ENCODE measurements around the gene SOX10.
A peak's percentile ranks its signal among the peaks of the same experiment; 100 is the strongest.

SOX10 gene

DNA sequence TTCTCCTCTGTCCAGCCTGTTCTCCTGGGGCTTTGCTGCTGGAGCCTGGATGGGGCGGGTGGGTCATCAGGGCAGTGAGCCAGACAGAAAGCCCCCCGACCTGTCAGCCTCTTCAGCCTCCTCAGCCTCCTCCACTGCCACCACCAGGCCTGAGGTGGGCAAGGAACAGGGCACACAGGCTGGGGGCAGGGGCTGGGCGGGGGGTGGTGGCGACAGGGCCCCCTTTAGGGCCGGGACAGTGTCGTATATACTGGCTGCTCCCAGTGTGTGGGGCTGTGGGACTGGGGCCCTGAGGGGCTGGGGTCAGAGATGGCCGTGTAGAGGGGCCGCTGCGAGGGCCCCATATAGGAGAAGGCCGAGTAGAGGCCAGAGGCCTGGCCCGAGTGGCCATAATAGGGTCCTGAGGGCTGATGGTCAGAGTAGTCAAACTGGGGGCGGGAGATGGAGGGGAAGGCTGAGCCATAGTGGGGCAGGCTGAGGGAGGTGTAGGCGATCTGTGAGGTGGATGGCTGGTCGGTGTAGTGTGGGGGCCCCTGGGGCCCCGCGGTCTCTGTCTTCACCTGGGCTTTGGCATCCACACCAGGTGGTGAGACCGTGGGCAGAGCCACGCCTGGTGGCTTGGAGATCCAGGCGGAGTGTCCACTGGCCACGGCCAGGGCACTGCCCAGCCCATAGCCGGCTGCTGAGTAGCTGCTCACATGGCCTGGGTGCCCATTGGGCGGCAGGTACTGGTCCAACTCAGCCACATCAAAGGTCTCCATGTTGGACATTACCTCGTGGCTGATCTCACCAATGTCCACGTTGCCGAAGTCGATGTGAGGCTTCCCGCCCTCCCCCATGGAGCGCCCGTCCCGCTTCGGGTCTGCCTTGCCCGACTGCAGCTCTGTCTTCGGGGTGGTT is 10.8 kb downstream of the SOX10 start:
- CTCF ChIA-PET, result no interaction called here
- TF ChIP-seq, protein P1, sequence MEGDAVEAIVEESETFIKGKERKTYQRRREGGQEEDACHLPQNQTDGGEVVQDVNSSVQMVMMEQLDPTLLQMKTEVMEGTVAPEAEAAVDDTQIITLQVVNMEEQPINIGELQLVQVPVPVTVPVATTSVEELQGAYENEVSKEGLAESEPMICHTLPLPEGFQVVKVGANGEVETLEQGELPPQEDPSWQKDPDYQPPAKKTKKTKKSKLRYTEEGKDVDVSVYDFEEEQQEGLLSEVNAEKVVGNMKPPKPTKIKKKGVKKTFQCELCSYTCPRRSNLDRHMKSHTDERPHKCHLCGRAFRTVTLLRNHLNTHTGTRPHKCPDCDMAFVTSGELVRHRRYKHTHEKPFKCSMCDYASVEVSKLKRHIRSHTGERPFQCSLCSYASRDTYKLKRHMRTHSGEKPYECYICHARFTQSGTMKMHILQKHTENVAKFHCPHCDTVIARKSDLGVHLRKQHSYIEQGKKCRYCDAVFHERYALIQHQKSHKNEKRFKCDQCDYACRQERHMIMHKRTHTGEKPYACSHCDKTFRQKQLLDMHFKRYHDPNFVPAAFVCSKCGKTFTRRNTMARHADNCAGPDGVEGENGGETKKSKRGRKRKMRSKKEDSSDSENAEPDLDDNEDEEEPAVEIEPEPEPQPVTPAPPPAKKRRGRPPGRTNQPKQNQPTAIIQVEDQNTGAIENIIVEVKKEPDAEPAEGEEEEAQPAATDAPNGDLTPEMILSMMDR (conservative IDR thresholded peaks at IDR 0.05; ENCODE audit: low read depth), result no peak

DNA sequence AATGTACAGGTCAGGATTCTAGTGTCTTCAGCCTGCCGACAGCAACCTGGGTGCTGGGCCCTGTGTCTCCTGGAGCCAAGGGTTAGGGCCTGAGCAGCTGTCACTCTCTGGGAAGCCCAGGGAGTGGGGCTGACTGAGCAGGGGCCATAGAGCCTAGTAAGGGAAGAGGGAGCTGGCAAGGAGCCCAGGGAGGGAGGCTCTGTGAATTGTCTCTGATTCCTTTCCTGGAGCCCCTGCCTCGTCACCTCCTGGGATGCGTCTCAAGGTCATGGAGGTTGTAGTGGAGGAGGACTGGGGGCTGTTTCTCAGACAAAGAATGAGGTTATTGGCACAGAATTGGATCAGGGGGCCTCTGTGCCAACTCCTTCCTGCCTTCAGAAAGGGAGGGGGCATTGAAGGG is 11.8 kb downstream of the SOX10 start:
- TF ChIP-seq, protein P1 (conservative IDR thresholded peaks at IDR 0.05; ENCODE audit: low read depth), result no peak
- no peak overlapping the region; the same call in 1 of the 2 replicates for H3K27ac ChIP-seq
- no peak for DNase-seq (ENCODE audit: low spot score)
- ChIA-PET CTCF (no interaction called here), POLR2A (ENCODE audit: low non-redundant PET) (no interaction called here)

More for the DNA sequence above, 10.8 kb downstream of the SOX10 start:
- no peak for DNase-seq (ENCODE audit: low spot score)
- H3K27ac ChIP-seq, result no peak overlapping the region; the same call in 1 of the 2 replicates
- POLR2A ChIA-PET (ENCODE audit: low non-redundant PET), result no interaction called here

DNA sequence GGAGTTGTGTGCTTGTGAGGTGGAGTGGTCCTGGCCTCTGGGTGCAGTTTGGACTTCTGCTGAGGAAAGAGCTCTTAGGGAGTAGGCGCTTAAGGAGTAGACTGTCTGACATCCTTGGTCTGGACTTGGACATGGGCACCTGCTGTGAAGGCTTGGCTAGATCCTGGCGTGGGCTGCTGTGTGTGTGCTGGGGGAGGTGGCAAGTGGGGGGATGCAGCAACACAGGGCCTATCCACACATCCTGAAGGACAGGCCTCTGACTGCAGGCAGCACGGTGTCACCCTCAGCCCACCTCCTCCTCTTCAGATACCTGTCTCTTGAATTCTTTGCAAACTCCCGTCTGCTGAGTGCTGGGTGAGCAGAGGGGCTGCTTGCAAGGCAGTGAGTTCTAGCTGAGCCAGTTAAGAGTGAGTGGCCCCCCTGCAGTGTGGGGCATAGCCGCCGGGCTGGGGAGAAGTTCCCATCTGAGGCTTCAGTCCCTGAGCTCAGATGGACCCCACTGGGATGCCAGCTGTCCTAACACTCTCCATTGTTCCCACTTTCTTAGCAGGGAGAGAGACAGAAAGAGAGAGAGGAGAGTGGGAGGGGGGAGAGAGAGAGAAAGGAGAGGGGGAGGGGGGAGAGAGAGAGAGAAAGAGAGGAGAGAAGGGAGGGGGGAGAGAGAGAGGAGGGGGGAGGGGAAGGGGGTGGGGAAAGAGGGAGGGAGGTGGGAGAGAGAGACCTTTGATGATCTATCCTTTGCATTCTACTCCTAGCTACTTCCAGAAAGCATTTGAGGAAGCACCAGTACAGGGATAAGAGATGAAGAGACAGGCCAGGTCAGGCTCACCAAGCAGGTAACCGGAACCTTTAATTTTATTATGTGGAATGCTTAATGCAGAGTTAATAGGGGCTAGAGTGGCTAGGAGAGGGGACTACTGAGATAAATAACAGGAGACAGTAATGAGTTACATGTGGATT is 12.6 kb downstream of the SOX10 start:
- DNase-seq (ENCODE audit: low spot score), result no peak
- ChIA-PET POLR2A (ENCODE audit: low non-redundant PET) (interaction anchor here (0.6 kb wide), 1 partner anchor 62 kb away, joined by 3 read pairs; no protein-coding TSS in a partner anchor), CTCF (no interaction called here)
- peak overlapping the region; percentile 16; the same call in 1 of the 2 replicates for H3K27ac ChIP-seq
- TF ChIP-seq, protein P1 (conservative IDR thresholded peaks at IDR 0.05; ENCODE audit: low read depth), result no peak

DNA sequence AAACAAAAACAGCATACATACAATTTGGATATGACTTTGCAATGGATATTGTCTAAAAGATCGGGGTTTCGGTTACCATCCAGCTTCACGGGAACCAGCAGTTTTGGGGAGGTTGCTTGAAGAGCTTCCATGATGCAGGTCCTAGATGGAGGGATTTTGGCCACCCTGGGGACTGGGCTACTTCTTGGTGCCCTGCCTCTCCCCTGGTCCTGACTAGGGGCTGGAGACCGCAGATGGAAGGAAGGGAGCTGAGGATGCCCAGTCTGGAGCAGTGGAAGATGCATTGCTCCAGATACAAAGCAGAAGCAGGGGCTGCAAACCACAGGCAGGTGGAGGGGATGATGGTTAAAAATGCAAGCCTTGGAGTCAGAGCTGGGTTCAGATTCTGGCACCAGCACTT is 13.5 kb downstream of the SOX10 start:
- CTCF ChIA-PET, result no interaction called here
- POLR2A ChIA-PET (ENCODE audit: low non-redundant PET), result interaction anchor here (0.6 kb wide), 1 partner anchor 61 kb away, joined by 3 read pairs; no protein-coding TSS in a partner anchor
- TF ChIP-seq, protein P1 (conservative IDR thresholded peaks at IDR 0.05; ENCODE audit: low read depth), result no peak
- peak overlapping the region; percentile 16; the same call in 1 of the 2 replicates for H3K27ac ChIP-seq
- DNase-seq (ENCODE audit: low spot score), result no peak

DNA sequence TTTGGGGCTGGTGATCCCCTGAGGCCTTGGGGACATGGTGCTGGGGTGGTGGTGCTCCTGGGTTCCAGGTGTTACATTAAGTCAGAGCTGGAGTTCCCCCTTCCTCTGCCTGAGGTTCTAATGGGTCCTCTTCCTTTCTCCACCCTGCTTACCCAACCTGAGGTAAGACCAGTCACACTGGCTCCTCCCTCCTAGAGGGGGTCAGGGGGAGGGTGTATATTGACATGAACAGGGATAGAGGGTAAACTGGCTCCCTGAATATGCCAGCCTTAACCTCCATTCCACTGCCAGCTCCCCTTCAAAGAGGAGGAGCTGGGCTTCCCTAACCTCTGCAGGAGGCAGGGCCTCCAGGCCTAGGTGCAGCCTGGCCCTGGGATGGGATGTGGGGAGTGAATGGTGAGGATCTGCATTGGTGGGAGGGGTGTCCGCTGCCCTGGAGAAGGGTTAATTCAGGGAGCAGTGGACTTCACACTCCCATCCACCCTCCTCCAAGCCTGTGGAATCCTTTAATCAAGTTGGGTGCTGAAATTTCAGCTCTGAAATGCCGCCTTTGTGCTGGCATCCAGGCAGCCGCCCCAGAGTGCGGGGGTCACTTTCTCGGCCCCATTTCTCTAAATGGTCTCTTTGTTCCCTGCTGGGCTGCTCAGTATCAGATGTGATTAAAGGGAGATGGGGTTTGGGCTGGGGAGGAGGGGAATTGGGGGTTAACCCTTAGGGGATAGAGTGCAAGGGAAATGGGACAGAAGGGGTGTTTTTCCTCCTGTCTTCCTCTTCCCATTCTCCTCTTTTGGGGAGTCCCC is 15.7 kb downstream of the SOX10 start:
- TF ChIP-seq, protein P1 (conservative IDR thresholded peaks at IDR 0.05; ENCODE audit: low read depth), result no peak
- ChIA-PET CTCF (interaction anchor here (0.5 to 0.6 kb wide), 2 partner anchors 81 to 152 kb away, joined by 3 read pairs; no protein-coding TSS in a partner anchor), POLR2A (ENCODE audit: low non-redundant PET) (no interaction called here)
- DNase-seq (ENCODE audit: low spot score), result no peak
- no peak overlapping the region; the same call in 1 of the 2 replicates for H3K27ac ChIP-seq

All from RWPE1 (cell line).